ENCODE measurements around the gene ANKRD55. TPM values are rescaled to one million over a fixed set of nuclear protein-coding genes. Genes with fewer than 3 reads are reported as not detected.

ANKRD55 gene
- total and polyA plus RNA-seq, 8 donors, result 0.20 to 0.97 (median 0.67) TPM

DNA sequence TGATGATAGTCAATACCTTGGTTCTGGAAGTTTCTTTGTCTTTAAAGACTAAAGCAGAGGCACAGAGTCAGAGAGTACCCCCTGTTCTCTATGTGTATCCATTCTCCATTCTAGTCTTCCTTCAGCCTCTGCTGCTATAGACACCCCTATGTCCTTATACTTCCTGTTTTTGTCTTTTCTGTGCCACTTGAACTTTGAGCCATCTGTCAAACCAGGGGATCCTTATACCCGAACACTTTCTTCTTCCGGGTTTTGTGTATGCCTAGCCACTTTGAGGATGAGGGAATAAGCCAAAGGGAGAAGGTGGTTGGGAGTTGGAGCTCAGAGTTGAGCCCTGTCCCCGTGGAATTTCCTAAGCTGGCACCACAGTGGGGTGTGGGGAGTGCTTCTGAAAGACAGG lies 177.3 kb downstream of the ANKRD55 start:
- H3K4me3 ChIP-seq, result no peak overlapping the region
- no peaks in the 10 kb centered on the region for H3K27me3 ChIP-seq
- intact Hi-C loops (cut with DNase I), result no loop called here
- H3K4me1 ChIP-seq, result peaks cover 11 to 25% of the 10 kb centered on the region in 2 donors
- ATAC-seq, result no peak
- no peaks in the 10 kb centered on the region for H3K36me3 ChIP-seq
- TF ChIP-seq, protein P1, sequence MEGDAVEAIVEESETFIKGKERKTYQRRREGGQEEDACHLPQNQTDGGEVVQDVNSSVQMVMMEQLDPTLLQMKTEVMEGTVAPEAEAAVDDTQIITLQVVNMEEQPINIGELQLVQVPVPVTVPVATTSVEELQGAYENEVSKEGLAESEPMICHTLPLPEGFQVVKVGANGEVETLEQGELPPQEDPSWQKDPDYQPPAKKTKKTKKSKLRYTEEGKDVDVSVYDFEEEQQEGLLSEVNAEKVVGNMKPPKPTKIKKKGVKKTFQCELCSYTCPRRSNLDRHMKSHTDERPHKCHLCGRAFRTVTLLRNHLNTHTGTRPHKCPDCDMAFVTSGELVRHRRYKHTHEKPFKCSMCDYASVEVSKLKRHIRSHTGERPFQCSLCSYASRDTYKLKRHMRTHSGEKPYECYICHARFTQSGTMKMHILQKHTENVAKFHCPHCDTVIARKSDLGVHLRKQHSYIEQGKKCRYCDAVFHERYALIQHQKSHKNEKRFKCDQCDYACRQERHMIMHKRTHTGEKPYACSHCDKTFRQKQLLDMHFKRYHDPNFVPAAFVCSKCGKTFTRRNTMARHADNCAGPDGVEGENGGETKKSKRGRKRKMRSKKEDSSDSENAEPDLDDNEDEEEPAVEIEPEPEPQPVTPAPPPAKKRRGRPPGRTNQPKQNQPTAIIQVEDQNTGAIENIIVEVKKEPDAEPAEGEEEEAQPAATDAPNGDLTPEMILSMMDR (IDR thresholded peaks at IDR 0.05), result no peak
- H3K27ac ChIP-seq, result no peak overlapping the region
- no peak for DNase-seq
- no peaks in the 10 kb centered on the region for H3K9me3 ChIP-seq

DNA sequence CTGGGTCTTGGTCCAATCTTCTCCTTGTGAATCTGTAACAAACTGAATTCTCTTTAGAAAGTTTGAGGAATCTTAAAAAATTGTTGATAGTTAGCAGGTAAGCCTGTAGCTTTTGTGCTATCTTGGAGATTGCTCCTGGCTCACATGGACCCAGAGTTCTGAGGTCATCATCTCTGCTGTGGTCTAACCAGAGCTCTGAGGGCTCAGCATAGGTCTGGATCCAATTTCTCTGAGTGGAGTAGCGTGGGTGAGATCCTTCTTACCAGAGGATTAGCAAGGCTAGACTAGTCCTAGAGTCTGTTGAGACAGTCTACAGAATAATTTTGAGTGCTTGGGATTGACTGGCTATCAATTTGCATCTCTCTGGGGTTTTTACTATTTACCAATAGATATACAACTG lies 177.8 kb downstream of the ANKRD55 start:
- TF ChIP-seq, protein P1 (IDR thresholded peaks at IDR 0.05), result no peak
- Histone ChIP-seq H3K9me3 (no peaks in the 10 kb centered on the region), H3K4me1 (peaks cover 16 to 31% of the 10 kb centered on the region in 2 donors), H3K4me3 (no peak overlapping the region), H3K36me3 (no peaks in the 10 kb centered on the region), H3K27me3 (no peaks in the 10 kb centered on the region), H3K27ac (no peak overlapping the region)
- DNase-seq, result no peak
- intact Hi-C loops (cut with DNase I), result no loop called here
- no peak for ATAC-seq

DNA sequence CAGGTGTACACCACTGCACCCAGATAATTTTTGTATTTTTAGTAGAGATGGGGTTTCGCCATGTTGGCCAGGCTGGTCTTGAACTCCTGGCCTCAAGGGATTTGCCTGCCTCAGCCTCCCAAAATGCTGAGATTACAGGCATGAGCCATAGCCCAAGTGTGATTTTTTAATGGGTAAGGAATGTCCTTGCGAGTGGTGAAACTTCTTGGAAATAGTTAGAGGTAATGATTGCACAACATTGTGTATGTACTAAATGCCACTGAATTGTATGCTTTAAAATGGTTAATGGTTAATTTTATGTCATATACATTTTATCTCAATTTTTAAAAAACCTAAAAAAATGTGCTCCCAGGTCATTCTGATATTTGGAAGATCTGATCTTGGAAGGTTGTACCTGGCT lies 178.5 kb downstream of the ANKRD55 start:
- ATAC-seq (no peak), DNase-seq (no peak)
- TF ChIP-seq, protein P1 (IDR thresholded peaks at IDR 0.05), result no peak
- no peaks in the 10 kb centered on the region for H3K27me3 ChIP-seq
- H3K9me3 ChIP-seq, result no peaks in the 10 kb centered on the region
- no peak overlapping the region for H3K4me3 ChIP-seq
- peaks cover 19 to 37% of the 10 kb centered on the region in 2 donors for H3K4me1 ChIP-seq
- intact Hi-C loops (cut with DNase I), result no loop called here
- H3K36me3 ChIP-seq, result no peaks in the 10 kb centered on the region
- no peak overlapping the region for H3K27ac ChIP-seq

DNA sequence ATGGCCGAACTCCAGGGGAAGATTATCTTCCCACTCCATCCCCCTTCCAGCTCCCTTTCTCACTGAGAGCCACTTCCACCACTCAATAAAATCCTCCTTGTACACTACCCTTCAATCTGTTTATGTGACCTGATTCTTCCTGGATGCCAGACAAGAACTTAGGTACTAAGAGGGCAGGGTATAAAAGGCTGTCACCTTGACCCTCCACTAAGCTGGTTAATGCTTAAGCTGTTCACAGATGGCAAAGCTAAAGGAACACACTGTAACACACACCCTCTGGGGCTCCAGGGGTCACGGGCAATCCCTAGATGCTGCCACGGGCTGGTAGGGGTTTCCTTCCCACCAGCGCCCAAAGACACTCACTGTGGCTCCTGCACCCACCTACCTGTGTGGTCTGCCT lies 179.8 kb downstream of the ANKRD55 start:
- Histone ChIP-seq H3K4me1 (peaks cover 14 to 30% of the 10 kb centered on the region in 2 donors), H3K27ac (no peak overlapping the region), H3K9me3 (no peaks in the 10 kb centered on the region), H3K27me3 (no peaks in the 10 kb centered on the region), H3K36me3 (no peaks in the 10 kb centered on the region), H3K4me3 (no peak overlapping the region)
- intact Hi-C loops (cut with DNase I), result no loop called here
- TF ChIP-seq, protein P1 (IDR thresholded peaks at IDR 0.05), result no peak
- DNase-seq, result no peak
- ATAC-seq, result no peak

DNA sequence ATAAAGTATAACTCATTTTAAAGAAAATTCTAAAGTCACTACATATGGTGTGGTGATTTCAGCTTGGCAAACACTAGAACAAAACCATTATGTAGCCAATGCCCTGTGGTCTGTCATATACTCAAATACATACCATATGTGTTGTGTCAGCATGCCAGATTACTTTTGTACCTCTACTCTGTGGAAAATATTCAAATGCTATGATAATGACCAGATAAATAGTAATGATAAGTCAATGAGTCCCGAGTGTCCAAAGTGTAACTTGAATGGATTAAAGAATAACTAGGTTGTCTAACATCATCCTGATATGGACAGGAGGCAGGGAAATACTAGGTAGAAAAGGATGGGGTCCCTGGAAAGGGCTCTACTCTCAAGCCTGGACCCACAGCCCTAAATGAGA lies 180.4 kb downstream of the ANKRD55 start:
- TF ChIP-seq, protein P1 (IDR thresholded peaks at IDR 0.05), result no peak
- Histone ChIP-seq H3K27ac (no peak overlapping the region), H3K36me3 (no peaks in the 10 kb centered on the region), H3K4me1 (peaks cover 10 to 24% of the 10 kb centered on the region in 2 donors), H3K9me3 (no peaks in the 10 kb centered on the region), H3K27me3 (no peaks in the 10 kb centered on the region), H3K4me3 (no peak overlapping the region)
- ATAC-seq, result no peak
- DNase-seq, result no peak
- intact Hi-C loops (cut with DNase I), result no loop called here
